ENCODE data around the gene DPEP2NB. TPM values are rescaled to one million over a fixed set of nuclear protein-coding genes. Genes with fewer than 3 reads are reported as not detected.
A peak's percentile ranks its signal among the peaks of the same experiment; 100 is the strongest.

The DPEP2NB gene
- total RNA-seq, 2 experiments from 2014 or later = not detected

DNA sequence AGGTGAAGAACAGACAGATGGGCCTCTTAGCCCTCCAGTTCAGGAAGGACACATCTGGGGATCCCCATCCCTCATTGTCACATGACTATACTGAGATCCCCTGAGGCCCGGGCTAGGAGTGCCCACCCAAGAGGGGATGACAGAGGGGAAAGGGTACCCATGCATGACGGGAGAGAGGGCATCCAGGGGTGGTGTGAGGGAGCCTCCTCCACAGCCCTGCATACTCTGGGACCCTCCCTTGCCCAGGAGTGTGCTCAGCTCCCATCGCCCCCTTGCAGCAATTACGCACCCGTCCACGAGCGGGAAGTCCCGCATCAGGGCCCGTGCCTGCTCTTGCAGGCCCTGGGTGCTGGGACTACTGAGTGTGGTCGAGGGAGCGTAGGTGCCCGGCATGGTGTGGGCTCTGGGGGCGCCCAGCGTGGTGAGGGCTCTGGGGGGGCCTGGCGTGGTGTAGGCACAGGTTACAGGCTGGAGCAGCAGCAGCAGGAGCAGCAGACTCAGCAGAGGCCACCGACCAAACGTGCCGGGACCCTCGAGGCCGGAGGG, 23.0 kb downstream of the DPEP2NB start:
- Mint-ChIP-seq H3K27ac (peak overlapping the region; percentile 99), H3K4me3 (no peak overlapping the region), H3K4me1 (peaks cover 34% of the 10 kb centered on the region), H3K27me3 (no peaks in the 10 kb centered on the region), H3K9me3 (peaks cover 3% of the 10 kb centered on the region), H3K36me3 (ENCODE audit: low read depth) (peaks cover 10% of the 10 kb centered on the region)
- ChIA-PET POLR2A (no interaction called here), CTCF (interaction anchor here (0.8 to 1.8 kb wide), 6 partner anchors 12 to 176 kb away, joined by 3 to 5 read pairs (median 3); partner anchors contain the start of genes DDX28, DPEP2NB and DUS2)
- no peak for DNase-seq

DNA sequence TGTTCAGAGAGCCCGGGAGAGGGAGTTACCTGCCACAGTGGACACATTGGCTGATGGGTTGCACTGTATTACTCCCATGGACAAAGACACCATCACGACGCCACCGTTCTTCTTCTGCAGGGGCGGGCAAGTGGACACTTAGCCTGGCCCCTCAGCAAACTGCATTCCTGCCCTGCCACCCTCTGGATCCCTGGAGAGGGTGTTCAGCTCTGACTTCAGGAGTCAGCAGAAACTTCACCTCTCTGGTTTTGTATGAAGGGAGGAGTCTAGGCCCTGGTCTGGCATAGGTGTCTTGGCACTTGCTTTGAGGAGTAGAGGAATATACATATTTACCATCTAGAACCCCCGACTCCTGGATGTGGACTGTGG, 25.7 kb downstream of the DPEP2NB start:
- peaks cover 20% of the 10 kb centered on the region for H3K4me1 Mint-ChIP-seq
- no peak overlapping the region for H3K4me3 Mint-ChIP-seq
- ChIA-PET CTCF (interaction anchor here (1.9 kb wide), 1 partner anchor 51 kb away, joined by 8 read pairs; no protein-coding TSS in a partner anchor), POLR2A (no interaction called here)
- H3K9me3 Mint-ChIP-seq = no peaks in the 10 kb centered on the region
- H3K36me3 Mint-ChIP-seq (ENCODE audit: low read depth) = no peaks in the 10 kb centered on the region
- peak overlapping the region; percentile 21 for H3K27ac Mint-ChIP-seq
- no peak for DNase-seq
- H3K27me3 Mint-ChIP-seq = no peaks in the 10 kb centered on the region

DNA sequence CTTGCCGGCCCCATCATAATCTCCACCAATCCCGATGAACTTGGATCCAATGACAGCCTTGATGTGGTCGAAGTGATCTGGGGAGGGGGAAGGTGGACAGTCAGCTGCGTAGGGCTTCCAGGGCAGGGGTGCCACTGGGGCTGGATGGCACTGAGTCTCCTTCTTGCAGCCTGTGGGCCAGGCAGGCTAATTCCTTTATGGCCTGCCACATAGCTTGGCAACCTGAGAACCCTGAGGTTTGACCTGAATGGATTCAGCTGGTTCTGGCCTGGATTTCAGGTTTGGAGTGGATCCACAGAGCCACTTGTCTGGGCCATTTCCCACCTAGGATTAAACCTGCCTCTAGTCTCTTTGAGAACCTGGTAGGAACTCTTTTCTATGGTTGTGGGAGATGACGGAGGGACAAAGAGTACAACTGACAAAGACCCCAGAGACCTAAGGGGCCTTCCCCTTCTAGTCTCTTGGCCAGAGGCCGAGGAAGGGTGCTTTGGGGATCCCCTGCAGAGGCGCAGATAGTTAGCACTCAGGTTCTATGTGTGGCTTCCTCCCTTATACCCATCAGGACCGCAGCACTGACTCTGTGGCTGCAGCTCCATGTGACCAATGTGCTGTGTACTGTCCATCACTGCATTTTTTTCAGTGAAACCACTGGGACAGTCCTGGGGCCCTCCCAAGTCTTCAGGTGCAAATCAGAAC, 26.2 kb downstream of the DPEP2NB start:
- Mint-ChIP-seq H3K27ac (no peak overlapping the region), H3K9me3 (no peaks in the 10 kb centered on the region), H3K4me1 (peaks cover 21% of the 10 kb centered on the region), H3K36me3 (ENCODE audit: low read depth) (no peaks in the 10 kb centered on the region), H3K27me3 (no peaks in the 10 kb centered on the region), H3K4me3 (no peak overlapping the region)
- DNase-seq = no peak
- CTCF ChIA-PET = interaction anchor here (0.5 to 1.9 kb wide), 3 partner anchors 51 to 471 kb away, joined by 3 to 8 read pairs (median 3); no protein-coding TSS in a partner anchor
- POLR2A ChIA-PET = no interaction called here

DNA sequence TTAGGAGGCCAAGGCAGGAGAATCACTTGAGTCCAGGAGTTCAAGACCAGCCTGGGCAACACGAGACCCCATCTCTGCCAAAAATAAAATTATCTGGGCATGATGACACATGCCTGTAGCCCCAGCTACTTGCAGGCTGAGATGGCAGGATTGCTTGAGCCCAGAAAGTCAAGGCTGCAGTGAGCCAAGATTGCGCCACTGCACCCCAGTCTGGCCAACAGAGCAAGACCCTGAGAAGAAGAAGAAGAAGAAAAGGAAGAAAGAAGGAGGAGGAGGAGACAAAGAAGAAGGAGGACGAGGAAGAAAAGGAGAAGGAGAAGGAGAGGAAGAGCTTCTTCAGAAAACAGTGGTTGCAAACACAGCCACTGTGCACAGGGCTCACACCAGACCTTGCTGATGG, 27.0 kb downstream of the DPEP2NB start:
- ChIA-PET CTCF (interaction anchor here (1.0 to 1.9 kb wide), 2 partner anchors 52 to 74 kb away, joined by 3 to 8 read pairs; no protein-coding TSS in a partner anchor), POLR2A (no interaction called here)
- Mint-ChIP-seq H3K36me3 (ENCODE audit: low read depth) (no peaks in the 10 kb centered on the region), H3K4me1 (peaks cover 24% of the 10 kb centered on the region), H3K27me3 (no peaks in the 10 kb centered on the region), H3K4me3 (no peak overlapping the region), H3K9me3 (no peaks in the 10 kb centered on the region), H3K27ac (peak overlapping the region; percentile 81)
- no peak for DNase-seq

DNA sequence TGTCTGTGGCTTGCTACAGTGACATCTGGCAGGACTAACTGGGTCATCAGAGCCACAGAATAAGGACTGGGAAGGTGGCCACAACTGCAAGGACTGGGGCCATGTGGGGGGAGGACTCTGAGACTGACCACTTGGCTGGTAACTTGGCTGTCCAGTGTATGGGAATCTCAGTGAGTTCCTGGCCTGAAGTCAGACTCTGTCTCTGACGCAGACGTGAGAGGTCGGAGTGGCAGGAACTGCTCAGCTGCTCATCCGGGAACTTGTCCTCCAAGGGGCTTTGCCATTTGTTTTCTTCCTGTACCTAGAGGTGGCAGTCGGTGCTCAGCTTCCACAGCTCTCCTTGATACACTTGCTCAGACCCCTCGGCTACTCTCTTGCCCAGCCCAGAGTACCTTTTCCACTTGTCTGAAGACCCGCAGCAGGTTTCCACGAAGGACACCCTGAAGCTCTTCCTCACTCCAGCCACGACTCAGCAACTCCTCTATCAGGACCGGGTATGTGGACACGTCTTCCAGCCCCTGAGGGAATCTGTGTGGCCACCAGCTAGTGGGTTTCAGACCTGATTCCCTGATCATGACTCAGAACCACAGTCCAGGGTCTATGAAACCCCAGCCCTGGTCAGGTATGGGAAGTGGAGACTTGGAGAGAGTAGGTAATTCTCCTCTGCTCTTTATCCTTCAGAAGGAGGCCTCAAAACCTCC, 28.1 kb downstream of the DPEP2NB start:
- no peaks in the 10 kb centered on the region for H3K27me3 Mint-ChIP-seq
- no peaks in the 10 kb centered on the region for H3K9me3 Mint-ChIP-seq
- H3K36me3 Mint-ChIP-seq (ENCODE audit: low read depth) = no peaks in the 10 kb centered on the region
- POLR2A ChIA-PET = no interaction called here
- CTCF ChIA-PET = interaction anchor here (0.6 to 1.5 kb wide), 2 partner anchors 10 to 170 kb away, joined by 3 to 5 read pairs; no protein-coding TSS in a partner anchor
- H3K4me1 Mint-ChIP-seq = peaks cover 26% of the 10 kb centered on the region
- DNase-seq = no peak
- peak overlapping the region; percentile 0 for H3K27ac Mint-ChIP-seq
- H3K4me3 Mint-ChIP-seq = no peak overlapping the region

DNA sequence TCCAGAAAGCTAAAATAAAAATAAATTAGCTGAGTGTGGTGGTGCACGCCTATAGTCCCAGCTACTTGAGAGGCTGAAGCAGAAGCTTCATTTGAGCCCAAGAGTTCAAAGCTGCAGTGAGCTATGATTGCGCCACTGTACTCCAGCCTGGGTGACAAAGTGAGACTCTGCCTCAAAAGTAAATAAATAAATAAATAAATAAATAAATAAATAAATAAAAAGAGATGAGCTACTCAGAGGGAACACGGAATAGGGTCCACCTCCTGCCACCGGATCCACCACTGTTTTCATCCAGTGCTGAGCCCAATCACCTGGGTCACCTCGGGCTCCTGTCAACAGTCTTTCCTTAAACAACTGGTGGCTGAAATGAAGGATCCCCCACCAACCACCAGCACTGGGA, 28.8 kb downstream of the DPEP2NB start:
- POLR2A ChIA-PET = interaction anchor here (0.7 kb wide), 1 partner anchor 324 kb away, joined by 4 read pairs; the partner anchor contains the start of genes PRMT7 and SLC7A6OS
- H3K36me3 Mint-ChIP-seq (ENCODE audit: low read depth) = no peaks in the 10 kb centered on the region
- no peak overlapping the region for H3K27ac Mint-ChIP-seq
- no peak for DNase-seq
- H3K4me1 Mint-ChIP-seq = peaks cover 24% of the 10 kb centered on the region
- H3K27me3 Mint-ChIP-seq = no peaks in the 10 kb centered on the region
- H3K9me3 Mint-ChIP-seq = no peaks in the 10 kb centered on the region
- CTCF ChIA-PET = interaction anchor here (1.5 kb wide), 1 partner anchor 11 kb away, joined by 5 read pairs; no protein-coding TSS in a partner anchor
- no peak overlapping the region for H3K4me3 Mint-ChIP-seq

DNA sequence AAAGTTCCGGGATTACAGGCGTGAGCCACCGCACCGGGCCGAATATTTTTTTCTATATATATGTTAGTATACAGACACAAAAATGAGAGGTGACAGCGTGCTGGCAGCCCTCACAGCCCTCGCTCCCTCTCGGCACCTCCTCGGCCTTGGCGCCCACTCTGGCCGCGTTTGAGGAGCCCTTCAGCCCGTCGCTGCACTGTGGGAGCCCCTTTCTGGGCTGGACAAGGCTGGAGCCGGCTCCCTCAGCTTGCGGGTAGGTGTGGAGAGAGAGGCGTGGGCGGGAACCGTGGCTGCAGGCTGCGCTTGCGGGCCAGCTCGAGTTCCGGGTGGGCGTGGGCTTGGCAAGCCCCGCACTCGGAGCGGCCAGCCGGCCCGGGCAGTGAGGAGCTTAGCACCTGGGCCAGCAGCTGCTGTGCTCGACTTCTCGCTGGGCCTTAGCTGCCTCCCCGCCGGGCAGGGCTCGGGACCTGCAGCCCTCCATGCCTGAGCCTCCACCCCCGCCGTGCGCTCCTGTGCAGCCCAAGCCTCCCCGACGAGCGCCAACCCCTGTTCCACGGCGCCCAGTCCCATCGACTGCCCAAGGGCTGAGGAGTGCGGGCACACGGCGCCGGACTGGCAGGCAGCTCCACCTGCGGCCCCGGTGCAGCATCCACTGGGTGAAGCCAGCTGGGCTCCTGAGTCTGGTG, 33.6 kb downstream of the DPEP2NB start:
- H3K27ac Mint-ChIP-seq = no peak overlapping the region
- POLR2A ChIA-PET = no interaction called here

DNA sequence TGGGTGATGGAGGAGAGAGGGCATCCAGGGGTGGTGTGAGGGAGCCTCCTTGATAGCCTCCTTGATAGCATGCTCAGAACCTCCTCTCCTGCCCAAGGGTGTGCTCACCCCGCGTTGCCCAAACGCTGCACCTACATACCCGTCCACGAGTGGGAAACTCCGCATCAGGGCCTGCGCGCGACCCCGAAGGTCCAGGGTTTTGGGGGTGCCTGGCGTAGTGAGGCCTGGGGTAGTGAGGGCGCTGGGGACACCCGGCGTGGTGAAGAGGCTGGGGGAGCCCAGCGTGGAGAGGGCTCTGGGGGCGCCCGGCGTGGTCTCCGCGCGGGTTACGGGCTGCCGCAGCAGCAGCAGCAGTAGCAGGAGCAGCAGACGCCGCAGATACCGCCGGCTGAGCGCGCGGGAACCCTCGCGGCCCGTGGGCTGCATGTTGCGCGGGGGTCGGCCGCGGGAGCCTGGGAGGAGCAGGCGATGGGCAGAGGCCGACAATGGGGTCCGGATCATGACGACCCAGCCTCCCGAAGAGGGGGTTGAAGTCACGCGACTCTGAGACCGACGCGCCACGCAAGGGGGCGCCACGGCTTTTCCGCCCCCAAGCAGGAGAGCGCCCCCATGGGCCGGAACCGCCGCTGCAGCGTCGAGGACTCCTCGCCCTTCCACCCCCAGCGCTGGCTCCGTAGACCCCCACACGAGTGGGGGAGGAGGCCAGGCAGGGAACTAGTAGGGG, 35.6 kb downstream of the DPEP2NB start, which contains the start of gene DPEP3:
DPEP3 (minus strand) TSS at position 545 of the 724 bp plus-strand sequence; CDS start at position 426, 119 bp downstream.
- H3K4me3 Mint-ChIP-seq = no peak within 1 kb of the TSS
- no peaks in the 10 kb centered on the region for H3K36me3 Mint-ChIP-seq (ENCODE audit: low read depth)
- peaks cover 4% of the 10 kb centered on the region for H3K27me3 Mint-ChIP-seq
- H3K27ac Mint-ChIP-seq = no peak within 1 kb of the TSS
- ChIA-PET CTCF (interaction anchor here (0.8 to 1.5 kb wide), 4 partner anchors 14 to 85 kb away, joined by 3 to 5 read pairs (median 4); no protein-coding TSS in a partner anchor), POLR2A (no interaction called here)
- peaks cover 24% of the 10 kb centered on the region for H3K4me1 Mint-ChIP-seq
- no peaks in the 10 kb centered on the region for H3K9me3 Mint-ChIP-seq
- DNase-seq = no peak

More for the DNA sequence above, 33.6 kb downstream of the DPEP2NB start:
- H3K9me3 Mint-ChIP-seq = no peaks in the 10 kb centered on the region
- H3K36me3 Mint-ChIP-seq (ENCODE audit: low read depth) = no peaks in the 10 kb centered on the region
- peaks cover 3% of the 10 kb centered on the region for H3K27me3 Mint-ChIP-seq
- no peak for DNase-seq
- H3K4me3 Mint-ChIP-seq = no peak overlapping the region
- CTCF ChIA-PET = interaction anchor here (0.8 to 2.2 kb wide), 5 partner anchors 9 to 103 kb away, joined by 3 to 9 read pairs (median 3); partner anchors contain the start of gene NFATC3
- peaks cover 24% of the 10 kb centered on the region for H3K4me1 Mint-ChIP-seq

DNA sequence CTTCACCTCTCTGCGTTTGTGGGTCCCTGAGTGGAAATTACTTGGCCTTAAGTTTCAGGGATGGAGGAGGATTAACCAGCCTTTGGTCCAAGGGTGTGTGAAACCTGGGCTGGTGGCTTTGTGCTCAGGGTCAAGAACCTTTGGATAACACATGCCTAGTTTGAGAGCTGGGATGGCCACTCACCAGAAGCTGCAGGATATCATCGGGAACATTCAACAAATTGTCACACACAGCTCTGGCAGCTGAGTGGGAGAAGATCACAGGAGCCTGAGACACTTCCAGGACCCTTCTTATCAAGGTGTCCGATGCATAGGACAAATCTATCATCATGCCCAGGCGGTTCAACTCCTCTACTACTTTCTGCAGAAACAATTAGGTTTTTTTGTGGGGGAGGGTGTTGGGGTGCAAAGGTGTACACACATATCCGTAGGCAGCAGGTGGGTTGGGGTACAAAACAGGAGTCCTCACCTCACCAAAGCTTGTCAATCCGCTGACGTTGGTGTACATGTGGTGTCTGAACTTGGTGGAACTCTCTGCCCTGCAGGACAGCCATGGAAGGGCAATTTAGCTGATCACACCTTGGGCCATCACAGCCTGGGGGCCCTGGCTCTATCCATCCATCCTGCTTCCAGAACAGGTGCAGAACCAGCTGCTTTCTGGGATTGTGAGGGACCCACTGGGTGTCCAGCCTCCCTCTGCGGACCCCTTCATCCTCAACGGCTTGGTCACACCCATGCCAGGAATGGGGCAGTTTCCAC, 38.1 kb downstream of the DPEP2NB start:
- H3K9me3 Mint-ChIP-seq = no peaks in the 10 kb centered on the region
- H3K36me3 Mint-ChIP-seq (ENCODE audit: low read depth) = no peaks in the 10 kb centered on the region
- no peak for DNase-seq
- no peak overlapping the region for H3K27ac Mint-ChIP-seq
- H3K27me3 Mint-ChIP-seq = peaks cover 5% of the 10 kb centered on the region
- ChIA-PET CTCF (interaction anchor here (0.6 kb wide), 1 partner anchor 34 kb away, joined by 6 read pairs; no protein-coding TSS in a partner anchor), POLR2A (no interaction called here)
- H3K4me3 Mint-ChIP-seq = no peak overlapping the region
- peaks cover under 1% of the 10 kb centered on the region for H3K4me1 Mint-ChIP-seq

DNA sequence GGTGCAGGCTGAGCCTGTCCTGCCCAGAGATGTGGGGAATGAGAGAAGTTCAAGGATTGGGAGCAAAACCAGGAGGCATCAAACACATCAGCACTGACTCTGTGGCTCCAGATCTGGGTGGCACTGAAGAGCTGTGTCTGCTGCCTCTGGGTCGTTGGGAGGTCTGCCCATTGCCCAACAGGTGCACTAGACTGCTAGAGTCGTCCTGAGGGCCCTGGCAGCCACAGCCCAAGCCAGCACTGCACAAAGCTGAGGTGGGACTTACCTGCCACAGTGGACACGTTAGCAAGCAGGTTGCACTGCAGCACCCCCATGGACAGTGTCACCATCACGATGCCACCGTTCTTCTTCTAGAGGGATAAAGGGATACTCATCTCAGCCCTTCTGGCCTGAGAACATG, 38.7 kb downstream of the DPEP2NB start:
- ChIA-PET CTCF (no interaction called here), POLR2A (no interaction called here)
- Mint-ChIP-seq H3K36me3 (ENCODE audit: low read depth) (no peaks in the 10 kb centered on the region), H3K27ac (no peak overlapping the region), H3K4me1 (no peaks in the 10 kb centered on the region), H3K9me3 (no peaks in the 10 kb centered on the region), H3K27me3 (peaks cover 5% of the 10 kb centered on the region), H3K4me3 (no peak overlapping the region)
- DNase-seq = no peak

DNA sequence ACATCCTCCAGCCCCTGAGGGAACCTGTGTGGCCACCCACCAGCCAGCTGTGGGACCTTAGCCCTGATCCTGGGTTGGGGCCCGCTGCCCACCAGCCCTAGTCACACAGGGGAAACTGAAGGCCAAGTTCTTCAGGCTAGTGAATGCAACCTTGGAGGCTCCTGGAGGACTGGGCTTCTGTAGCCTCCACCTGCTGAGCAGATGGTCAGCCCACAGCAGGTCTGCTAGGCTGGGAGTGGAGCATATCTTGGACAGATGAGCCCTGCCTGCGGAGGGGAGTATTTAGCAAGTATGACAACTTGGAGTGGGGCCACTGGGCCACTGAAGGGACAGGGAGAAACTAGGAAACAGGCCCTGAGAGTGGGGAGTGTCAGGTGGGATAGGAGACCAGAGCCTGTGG, 39.5 kb downstream of the DPEP2NB start:
- no peak overlapping the region for H3K27ac Mint-ChIP-seq
- no peaks in the 10 kb centered on the region for H3K4me1 Mint-ChIP-seq
- POLR2A ChIA-PET = no interaction called here
- no peaks in the 10 kb centered on the region for H3K36me3 Mint-ChIP-seq (ENCODE audit: low read depth)
- DNase-seq = no peak
- CTCF ChIA-PET = no interaction called here
- no peaks in the 10 kb centered on the region for H3K9me3 Mint-ChIP-seq
- peaks cover 5% of the 10 kb centered on the region for H3K27me3 Mint-ChIP-seq
- no peak overlapping the region for H3K4me3 Mint-ChIP-seq
